HG02852 (cell line): ENCODE results near the gene CCM2L.

Experiments
- ATAC-seq: cut with Tn5 transposase; IDR thresholded peaks from one replicate; pipeline ENCODE4 v1.9.1; 2021; ENCODE audit warnings: mild to moderate bottlenecking, moderate library complexity; ENCODE audit not compliant: unreplicated experiment

The CCM2L gene

GRCh38 chr20:32010101-32010500 lies at the start of gene CCM2L:
CCM2L (plus strand) TSS chr20:32010438; CDS start chr20:32010455, 17 bp downstream.
- no peak for ATAC-seq

DNA sequence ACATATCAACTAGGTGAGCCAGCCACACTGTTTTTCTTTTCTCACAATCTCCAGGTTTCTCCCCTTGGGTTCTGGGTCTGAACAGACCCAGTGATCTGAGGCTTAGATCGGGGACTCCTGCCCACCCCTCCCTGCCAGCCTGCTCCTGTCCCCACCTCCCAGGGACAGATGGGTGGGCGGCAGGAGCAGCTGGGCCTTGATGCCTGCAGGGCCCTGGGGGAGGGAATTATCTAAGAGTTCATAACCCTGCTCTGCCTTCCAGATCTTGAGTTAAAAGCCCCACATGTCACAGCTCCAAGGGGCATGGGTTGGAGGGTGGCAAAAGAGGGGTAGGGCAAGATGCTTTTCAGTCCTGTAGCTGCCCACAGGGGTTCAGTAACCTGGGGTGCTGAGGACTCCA lies 47.5 kb upstream of the CCM2L start:
- no peak for ATAC-seq

GRCh38 chr20:31963889-31964288 lies 46.3 kb upstream of the CCM2L start:
- no peak for ATAC-seq

- no peak for ATAC-seq
These were observed 43.1 kb upstream of the CCM2L start for GRCh38 chr20:31966991-31967655.

- ATAC-seq = no peak
These were observed 42.4 kb upstream of the CCM2L start, which contains the start of gene XKR7 for GRCh38 chr20:31967830-31968249. XKR7 (plus strand) TSS chr20:31968151; CDS start chr20:31968176, 25 bp downstream.

DNA sequence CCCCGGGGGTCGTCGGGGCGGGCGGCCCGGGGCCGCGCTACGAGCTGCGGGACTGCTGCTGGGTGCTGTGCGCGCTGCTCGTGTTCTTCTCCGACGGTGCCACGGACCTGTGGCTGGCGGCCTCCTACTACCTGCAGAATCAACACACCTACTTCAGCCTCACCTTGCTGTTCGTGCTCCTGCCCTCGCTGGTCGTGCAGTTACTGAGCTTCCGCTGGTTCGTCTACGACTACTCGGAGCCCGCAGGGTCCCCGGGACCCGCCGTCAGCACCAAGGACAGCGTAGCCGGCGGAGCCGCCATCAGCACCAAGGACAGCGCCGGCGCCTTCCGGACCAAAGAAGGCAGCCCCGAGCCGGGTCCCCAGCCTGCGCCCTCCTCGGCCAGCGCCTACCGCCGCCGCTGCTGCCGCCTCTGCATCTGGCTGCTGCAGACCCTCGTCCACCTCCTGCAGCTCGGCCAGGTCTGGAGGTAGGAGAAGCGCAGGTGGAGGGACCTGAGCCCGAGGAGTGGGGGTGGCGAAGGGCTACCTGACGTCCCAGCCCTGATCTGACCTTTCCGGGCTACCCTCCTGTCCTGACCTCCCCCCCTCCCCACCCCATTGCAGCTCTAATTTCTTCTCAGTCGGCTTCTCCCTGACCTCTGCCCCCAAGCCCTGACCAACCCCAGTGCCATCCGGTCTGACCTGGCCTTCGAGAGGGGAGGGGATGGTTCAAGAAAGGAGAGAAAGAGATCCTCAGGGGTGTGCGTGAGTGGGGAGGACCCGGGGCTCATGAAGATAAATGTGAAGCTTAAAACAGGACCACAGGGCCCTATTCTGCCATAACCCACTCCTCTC lies 41.7 kb upstream of the CCM2L start:
- no peak for ATAC-seq

GRCh38 chr20:31969991-31970390 lies 40.2 kb upstream of the CCM2L start:
- ATAC-seq = no peak

DNA sequence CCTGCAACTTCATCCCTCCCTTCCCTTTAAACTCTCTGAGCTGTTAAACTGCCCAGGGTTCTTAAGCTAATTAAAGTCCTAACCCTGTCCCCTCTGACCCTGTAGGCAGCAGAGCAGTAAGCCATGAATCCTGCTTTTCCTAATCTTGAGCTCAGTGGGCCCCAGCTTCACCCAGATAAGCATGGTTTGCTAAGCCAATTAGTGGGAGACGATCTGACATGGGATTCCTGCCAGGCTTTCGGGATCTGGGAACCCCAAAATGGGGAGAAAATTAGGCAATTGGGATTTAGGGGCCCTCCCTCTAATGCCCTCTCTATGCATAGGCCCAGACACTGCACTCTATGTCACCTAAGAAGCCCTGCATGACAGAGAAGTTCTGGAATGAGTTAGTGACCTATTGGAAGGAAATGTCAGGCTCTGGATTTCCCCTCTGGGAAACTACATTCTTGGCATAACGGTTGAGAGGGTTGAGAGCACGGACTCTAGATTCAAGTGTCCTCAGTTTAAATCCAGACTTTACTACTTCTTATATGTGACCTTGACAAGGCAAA lies 37.7 kb upstream of the CCM2L start:
- ATAC-seq = no peak

- no peak for ATAC-seq
These were observed 35.9 kb upstream of the CCM2L start for GRCh38 chr20:31974296-31974695.

- ATAC-seq = no peak
These were observed 35.2 kb upstream of the CCM2L start for GRCh38 chr20:31974951-31975487.

DNA sequence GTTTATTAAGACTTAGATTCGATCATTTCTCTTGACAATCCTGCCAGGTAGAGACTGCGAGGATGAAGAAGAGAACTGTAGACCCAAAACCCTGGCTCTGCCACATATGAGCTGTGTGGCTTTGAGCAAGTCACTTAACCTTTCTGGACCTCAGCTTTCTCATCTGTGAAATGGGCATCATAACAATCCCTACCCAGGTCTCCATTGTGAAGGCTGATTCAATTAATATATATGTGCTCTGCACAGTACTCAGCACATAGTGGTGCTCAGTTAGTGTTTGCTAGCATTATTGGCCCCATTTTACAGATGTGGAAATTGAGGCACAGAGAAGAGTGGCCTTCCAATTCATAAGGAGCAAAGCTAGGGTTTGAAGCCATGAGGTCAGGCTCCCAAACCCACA lies 34.4 kb upstream of the CCM2L start:
- no peak for ATAC-seq

DNA sequence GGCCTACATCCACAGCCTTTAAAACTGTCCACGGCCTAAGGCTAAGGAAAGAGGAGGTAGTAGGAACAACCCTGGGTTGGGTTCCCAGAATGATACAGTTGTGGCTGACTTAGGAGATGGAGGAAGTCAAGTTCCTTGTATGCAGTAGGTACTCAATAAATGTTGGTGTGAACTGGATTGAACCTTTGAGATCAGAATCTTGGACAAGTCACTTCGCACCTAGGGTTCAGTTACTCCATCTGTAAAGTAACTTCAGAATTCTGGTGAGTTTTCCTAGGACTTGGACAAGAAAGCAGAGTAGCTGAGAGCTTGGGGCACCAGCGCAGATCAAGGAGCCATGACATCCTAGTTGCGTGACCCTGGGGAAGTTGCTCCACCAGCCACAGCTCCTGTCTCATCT lies 33.2 kb upstream of the CCM2L start:
- no peak for ATAC-seq

DNA sequence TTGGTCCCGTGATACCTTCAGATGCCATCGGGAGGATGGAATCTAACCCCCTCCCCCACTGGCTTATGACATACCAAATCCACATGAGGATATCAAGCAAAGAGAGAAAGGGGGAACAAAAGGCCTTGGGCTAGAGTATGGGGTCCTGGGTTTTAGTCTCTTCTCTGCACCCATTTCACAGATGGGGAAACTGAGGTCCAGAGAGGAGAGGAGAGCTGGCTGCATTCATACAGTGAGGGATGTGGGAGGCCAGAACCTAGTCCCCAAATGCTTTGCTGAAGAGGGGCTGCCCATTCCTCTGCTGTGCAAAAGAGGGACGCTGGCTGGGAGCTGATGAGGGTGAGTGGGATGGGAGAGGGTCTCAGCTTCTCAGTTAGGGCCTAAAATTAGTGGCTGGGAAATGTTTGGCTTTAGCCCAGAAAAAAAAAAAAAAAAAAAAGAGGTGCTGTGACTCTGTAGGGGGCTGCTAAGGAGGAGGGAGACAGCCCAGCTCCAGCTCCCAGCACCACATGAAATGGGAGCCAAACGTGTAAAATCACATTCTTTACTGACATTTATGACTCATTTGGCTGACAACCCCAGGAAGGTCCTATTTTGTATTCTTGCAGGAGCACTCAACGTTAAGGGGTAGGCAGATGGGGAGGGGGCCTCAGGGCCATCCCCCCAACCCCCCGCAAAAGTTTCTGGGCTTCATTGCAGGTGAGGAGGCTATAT lies 30.4 kb upstream of the CCM2L start:
- no peak for ATAC-seq

DNA sequence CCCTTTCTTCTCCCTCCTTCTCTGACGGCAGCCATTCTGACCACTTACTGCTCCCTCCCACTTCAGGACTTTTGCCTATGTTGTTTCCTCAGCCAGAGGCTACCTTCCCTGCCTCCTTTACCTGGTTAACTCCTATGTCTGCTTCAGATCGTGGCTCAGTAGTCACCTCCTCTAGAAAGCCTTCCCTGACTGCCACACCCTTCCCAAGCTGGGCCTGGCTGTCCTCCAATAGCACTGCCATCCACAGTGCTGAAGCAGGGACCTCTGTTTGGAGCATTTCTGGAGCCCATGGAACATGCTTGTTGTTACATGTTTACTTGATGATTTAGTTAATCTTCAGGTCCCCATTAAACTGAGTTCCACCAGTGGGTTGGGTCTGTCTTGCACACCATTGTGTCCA lies 28.5 kb upstream of the CCM2L start:
- no peak for ATAC-seq

DNA sequence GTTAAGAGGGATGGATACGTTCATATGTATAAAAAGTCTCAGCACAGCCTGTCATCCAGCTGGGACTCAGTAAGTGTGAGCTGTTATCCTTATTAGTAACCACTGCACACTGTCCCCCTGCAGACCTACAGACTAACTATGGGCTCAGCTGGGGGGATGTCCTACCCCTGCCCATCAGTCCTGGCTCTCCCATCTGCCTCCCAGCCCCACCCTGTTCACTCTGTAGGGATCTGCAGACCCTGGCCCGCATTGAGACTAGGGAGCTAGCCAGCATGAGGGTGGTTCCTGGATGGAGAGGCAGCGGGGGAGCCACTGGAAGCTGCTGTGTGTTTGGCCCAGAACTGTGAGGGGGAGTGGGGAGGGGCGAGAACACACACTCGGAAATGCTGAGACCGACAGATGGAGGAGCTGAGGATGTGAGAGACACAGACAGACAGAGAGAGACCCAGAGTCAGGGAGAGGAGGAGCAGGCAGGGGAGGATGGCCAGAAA lies 25.2 kb upstream of the CCM2L start:
- ATAC-seq = no peak

- no peak for ATAC-seq
These were observed 22.5 kb upstream of the CCM2L start for GRCh38 chr20:31987744-31988143.

DNA sequence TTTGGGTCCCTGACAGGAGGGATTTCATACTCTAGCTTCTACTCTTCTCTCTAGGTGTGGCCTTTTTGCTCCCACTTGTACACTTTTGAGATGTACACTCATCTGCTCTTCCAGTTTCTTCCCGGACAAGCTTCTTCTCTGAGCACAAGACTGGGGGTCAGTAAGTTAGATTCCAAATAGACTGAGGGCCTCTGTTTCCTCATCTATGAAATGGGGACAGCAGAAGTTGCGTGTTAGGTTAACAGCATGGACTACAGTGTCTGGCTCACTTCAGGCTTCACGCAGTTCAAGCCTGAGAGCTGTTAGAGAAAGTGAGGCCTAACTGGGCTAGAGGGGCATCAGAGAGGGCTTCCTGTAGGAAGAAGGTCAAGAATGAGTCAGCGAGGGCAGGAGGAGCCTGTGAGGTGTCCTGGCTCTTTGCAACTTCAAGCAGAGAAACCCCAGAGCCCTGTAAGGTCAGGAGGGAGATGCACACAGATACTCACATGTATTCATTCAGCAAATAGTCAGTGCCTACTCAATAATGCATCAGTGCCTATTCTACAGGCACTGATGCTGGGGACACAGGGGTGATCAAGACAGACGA lies 21.7 kb upstream of the CCM2L start:
- no peak for ATAC-seq

DNA sequence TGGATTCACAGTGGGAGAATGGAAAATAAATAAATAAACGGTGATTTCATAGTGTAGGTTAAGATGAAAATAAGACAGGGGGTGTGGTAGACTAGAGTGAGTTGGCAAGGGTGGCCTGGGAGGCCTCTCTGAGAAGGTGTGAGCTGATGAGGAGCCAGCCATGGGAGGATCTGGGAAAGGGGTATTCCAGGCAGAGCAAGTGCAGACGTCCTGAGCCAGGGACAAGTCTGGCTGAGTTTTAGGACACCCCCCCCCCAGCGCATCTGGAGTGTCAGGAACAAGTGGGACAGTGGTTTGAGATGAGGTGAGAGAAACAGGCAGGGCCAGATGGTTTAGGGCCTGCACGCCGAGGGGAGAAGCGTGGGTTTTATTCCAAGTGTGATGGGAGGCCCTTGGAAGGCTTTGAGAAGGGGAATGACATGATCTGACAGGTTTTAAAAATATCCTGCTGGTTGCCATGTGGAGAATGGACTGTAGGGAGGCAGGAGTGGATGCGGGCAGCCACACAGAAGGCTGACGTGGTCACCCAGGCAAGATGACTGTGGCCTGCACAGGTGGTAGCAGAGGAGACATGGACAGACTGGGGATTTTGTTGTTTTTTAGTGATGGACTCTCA lies 21.1 kb upstream of the CCM2L start:
- ATAC-seq = no peak

GRCh38 chr20:31990641-31991338 lies 19.4 kb upstream of the CCM2L start:
- no peak for ATAC-seq

DNA sequence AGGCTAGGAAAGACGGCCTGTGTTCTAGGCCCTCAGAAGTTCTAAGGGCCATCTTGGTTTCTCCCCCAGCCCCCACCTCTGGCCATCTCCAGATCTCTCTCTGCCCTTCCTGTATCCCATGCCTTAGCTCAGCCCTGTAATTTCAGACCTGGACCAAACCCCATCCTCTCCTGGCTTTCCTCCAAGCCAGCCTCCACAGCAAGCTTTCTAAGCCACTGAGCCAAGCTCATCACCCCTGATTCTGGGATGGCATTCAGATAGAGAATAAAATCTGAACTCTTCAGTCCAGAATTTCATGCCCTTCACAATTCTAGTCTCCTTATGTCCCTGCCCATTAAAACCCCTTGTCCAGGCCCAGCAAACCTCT lies 18.9 kb upstream of the CCM2L start:
- no peak for ATAC-seq
